IPS-NIHi7 (cell line): ENCODE data around the gene KRT80.
"Not testable (repeated sequence)": the region's sequence is repeated elsewhere in the genome, so short reads cannot be mapped to it uniquely, and the experiment has no call there.

Experiments used
- DNase-seq: peaks from one replicate; pipeline ENCODE4 v3.0.0; 2012; ENCODE audit warnings: mixed read lengths; ENCODE audit errors: extremely low spot score

Gene KRT80

GRCh38 chr12:52191841-52192791 is at the start of gene KRT80:
Gene KRT80, minus strand, starts transcription at chr12:52192014. Its CDS starts 112 bp downstream, at chr12:52191902.
- DNase-seq = no peak

DNA sequence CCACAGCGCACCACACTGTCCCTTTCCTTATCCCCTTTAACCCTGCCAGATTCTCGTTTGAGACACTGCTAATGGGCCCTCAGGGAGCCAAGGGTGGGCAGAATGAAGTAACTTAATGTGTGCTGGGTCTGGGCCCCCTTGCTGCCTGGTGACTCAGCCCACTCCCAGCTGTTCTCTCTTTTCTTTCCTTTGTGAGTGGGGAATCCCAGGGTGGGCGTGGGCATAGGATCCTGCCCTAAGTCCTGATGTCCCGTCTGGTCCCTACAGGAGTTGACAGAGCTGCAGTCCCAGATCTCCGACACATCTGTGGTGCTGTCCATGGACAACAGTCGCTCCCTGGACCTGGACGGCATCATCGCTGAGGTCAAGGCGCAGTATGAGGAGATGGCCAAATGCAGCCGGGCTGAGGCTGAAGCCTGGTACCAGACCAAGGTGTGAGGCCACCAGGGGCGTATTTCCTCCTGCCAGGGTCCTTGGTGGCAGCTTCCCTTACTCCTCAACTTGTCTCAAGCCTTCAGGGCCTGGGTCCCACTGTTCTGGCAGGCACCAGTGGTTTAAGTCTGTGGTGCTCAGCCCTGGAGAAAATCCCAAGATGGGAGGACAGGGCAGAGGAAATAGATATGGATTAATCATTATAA is 49.5 kb upstream of the KRT80 start:
- DNase-seq = peak; percentile 14

GRCh38 chr12:52240247-52240646 is 48.4 kb upstream of the KRT80 start:
- DNase-seq = not testable (repeated sequence)

- DNase-seq = no peak
These were observed 48.0 kb upstream of the KRT80 start for GRCh38 chr12:52239767-52240166.

DNA sequence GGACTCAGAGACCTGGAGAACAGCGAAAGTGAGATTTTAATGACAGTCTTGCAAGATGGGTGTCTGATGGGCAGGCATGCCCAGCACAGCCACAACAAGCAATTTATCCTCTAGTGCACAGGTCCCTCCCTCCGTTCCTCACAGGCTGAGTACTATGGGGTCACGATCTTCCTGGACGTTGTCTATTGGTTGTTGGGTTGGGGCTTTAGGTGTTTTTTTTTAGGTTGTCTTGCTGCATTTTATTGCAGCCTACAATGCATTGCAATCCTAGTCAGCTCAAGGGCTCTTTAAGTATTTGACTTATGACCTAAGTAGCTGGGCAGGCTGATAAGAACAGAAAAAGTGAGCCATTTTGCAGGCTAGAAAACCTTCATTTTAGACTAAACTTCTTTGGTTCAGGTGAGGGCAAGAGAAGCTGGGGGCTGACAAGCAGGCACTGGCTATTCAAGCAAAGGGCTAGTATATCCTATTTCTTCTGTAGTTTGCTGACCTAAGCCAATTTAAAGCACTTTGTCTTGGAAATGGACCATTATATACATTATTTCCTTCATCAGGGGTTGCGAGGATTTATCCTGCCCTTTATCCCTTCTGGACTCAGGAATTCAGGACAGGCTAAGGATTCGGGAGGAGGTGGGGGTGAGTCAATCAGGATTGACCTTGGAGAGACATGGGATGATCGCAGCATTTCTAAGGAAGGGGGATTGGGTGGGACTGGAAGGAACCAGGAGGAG is 47.3 kb upstream of the KRT80 start:
- DNase-seq = no peak

DNA sequence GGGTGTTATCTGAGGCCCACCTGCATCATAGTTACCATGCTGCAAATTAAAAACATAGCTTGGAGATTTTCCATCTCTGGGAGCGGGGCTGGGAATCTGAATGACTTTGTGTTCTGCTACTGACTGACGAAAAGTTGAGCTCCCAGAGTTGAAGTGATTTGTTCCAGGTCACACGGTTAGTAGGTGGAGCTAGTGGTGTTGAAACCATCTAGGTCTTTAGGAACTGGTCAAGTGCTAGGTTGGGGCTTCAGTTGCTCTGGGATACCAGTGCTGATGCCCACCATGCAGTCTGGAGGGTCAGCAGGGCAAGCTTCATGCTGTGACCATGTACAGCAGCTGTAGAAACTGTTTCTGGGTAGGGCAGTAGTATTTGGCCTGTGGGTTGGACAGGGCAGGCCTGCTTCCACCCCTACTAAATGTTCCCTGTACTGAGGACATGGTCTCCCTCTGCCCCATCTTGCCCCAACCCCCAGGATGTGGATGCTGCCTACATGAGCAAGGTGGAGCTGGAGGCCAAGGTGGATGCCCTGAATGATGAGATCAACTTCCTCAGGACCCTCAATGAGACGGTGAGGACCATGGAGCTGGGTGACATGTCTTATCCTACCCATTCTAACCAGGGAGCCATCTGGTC is 46.5 kb upstream of the KRT80 start:
- no peak for DNase-seq

GRCh38 chr12:52236386-52237050 is 44.7 kb upstream of the KRT80 start:
- DNase-seq = no peak

DNA sequence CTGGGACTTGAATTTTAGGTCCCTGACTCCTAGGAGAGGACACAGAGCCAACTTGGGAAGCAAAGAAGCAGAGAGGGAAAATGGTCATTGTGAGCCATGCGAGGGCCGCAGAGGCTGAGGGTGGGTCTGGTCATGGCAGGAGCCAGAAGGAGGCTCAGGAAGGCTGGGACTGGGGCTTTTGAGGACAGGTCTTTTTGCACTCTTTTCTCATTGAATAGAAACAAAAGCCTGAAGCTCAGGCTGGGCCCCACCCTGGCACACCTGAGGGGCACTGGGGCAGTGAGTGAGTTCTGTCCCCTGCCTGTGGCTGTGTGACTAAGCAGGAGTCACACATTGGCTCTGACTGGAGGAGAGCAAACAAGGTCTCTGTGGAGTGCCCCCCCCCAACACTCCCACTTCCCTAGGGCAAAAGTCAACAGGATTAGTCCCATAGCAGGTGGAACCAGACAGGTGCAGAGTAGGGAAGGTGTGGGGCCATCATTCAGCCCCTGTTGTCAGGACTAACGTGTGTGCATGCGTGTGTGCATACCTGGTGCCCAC is 44.1 kb upstream of the KRT80 start:
- DNase-seq = no peak

GRCh38 chr12:52235001-52235764 is 43.4 kb upstream of the KRT80 start:
- no peak for DNase-seq

DNA sequence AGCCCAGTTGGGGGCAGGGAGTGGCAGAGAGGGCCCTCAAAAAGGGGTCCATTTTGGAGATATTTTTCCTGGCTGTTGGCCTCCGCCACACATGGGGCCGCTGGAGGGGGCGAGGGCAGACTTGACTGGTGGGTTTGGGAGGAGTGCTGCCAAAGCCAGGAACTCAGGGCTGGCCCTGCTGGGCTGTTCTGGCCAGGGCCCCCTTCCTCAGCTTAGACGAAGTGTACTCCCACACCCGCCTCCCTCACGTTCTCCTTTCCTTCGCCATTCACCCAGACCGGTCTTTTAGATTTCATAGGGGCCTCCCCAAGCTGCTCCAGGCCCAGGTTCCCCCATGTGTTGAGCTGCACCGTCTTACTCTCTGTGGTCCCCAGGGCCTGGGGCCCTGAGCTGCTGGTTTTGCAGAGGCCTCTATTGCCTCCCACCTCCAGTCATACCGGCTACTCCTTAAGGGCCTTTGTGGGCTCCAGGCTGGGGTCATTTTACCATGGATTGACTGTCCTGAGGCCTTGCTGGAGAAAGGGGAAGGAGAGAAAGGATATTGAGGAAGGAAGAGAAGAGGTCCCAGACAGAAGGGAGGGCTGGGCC is 42.5 kb upstream of the KRT80 start:
- DNase-seq = no peak

DNA sequence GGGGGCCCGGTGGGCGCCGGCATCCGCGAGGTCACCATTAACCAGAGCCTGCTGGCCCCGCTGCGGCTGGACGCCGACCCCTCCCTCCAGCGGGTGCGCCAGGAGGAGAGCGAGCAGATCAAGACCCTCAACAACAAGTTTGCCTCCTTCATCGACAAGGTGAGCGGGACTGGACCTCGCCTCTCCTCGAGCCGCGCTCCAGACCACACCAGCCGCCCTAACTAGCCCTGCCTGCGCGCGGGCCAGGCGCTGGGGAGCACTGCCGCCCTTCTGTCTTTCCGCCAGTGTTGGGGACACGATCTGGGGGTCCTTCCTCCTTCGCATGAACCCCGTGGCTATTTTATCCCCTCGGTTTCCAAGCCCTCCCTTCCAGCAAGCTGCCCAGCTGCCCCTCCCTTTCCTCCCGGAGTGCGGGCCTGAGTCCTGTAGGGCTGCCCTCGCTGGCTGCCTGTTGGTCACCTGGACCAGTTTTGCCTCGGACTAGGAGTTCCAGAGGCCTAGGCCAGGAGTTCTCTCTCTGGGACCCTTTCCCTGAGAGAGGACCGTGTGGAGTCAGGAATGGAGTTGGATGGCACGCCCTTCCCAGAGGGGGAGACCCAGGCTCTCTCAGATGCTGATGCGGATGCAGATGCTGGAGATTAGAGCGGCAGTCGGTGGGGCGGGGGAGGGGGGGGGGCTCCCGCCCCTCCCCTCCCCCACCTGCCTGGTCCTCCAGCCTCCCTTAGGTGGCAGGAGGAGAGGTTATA is 41.8 kb upstream of the KRT80 start:
- DNase-seq = peak; percentile 66

DNA sequence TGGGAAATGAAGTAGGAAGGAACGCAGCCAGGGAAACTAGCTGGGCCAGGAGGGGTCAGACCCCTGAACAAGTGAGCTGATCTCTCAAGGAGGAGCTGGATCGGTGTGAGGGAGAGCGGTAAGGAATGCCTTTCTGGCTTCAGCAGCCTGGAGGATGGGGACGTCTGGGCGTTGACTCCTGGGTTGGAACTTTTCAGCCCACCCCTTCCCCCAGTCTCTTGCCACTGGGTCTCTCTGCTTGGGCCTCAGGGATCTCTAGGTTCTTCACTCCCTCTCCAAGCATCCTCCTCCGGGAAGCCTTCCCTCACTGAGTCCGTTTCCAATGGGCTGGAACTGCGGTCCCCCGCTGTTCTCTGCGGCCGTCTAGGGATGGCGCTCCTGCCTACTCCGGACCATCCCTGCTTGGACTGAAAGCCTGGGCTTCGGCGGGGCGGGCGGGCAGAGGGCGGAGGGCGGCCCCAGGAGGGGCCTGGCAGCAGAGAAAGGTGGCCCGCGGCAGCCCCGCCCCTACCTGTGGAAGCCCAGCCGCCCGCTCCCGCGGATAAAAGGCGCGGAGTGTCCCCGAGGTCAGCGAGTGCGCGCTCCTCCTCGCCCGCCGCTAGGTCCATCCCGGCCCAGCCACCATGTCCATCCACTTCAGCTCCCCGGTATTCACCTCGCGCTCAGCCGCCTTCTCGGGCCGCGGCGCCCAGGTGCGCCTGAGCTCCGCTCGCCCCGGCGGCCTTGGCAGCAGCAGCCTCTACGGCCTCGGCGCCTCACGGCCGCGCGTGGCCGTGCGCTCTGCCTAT is 41.1 kb upstream of the KRT80 start, which contains the start of gene KRT7:
KRT7 (plus strand) TSS at position 570 of the 788 bp plus-strand sequence; CDS start at position 624, 54 bp downstream.
- peak; percentile 43 for DNase-seq

- DNase-seq = no peak
These were observed 40.4 kb upstream of the KRT80 start for GRCh38 chr12:52232203-52232673.

DNA sequence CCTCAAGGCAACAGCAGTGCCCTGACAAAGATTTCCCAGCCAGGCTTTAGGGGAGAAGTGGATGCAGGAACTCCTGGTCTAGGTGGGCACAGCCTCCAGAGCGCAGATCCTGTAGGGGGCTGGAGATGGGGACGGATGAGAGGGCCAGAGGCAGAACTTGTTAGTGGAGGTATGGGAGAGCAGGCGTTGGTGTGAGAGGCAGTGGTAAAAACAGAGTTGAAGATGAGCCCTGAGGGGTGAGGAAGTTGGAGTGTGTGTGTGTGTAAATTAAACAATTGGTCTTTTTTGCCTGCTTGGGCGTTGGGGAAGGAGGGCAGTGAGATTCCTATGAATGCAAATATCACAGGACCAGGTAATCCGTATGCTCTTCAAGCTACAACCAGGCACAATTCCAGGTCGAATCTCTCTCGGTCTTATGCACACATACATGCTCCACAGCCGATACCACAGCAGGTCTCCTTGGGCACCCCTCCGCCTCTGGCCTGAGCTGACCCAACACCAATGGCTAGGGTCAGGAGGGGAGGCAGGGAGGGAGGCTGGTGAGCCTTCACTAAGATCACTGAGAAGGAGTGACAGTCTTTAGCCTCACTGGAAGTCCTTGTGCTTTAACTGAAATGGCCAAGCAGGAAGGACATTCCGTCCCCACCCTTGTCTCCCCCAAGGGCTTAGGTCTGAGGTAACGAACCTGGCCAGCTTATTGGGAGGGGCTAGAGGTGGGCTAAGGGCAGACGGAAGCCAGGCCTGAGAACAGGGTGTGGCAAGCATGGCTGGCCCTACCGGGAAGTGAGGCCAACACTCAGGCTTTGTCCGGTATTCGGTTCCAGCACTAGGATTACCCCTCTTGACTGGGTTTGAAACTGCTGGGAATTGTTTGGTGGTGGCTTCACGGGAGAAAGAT is 39.7 kb upstream of the KRT80 start:
- DNase-seq = no peak

- no peak for DNase-seq
These were observed 38.8 kb upstream of the KRT80 start for GRCh38 chr12:52230364-52231281.

GRCh38 chr12:52229836-52230343 is 38.1 kb upstream of the KRT80 start:
- no peak for DNase-seq
